GM12878 (cell line): ENCODE measurements around the gene MACF1. TPM values are rescaled to one million over a fixed set of nuclear protein-coding genes. Genes with fewer than 3 reads are reported as not detected.

Experiments
- ATAC-seq: fragments of 200-7000 bp; cut with Tn5 transposase; 3 replicates; pipeline ENCODE4 v1.9.1; 2020; ENCODE audit warnings: mild to moderate bottlenecking, moderate library complexity
- BruUV-seq: library from RNA; stranded (reverse); fragments of 400-500 nt; replicated peaks from 2 replicates; lab custom pipeline; 2021; lab: Mats Ljungman, UMichigan
- CTCF ChIA-PET: fragments of 300-600 bp; sonication (Branson Sonifier 250); formaldehyde crosslinking; extraction: SDS; loops from one replicate; lab custom pipeline; 2021; ENCODE audit warnings: inconsistent platforms; lab: Yijun Ruan, JAX
- POLR2A ChIA-PET: fragments of 350-600 bp; formaldehyde crosslinking; extraction: SDS; loops from one replicate; lab custom pipeline; 2021; ENCODE audit warnings: inconsistent platforms; lab: Charles Lee
- RAD21 ChIA-PET: fragments of 300-600 bp; sonication (Branson Sonifier 250); formaldehyde crosslinking; loops from one replicate; lab custom pipeline; 2023; ENCODE audit warnings: antibody characterized with exemption; ENCODE audit not compliant: unreplicated experiment; lab: Charles Lee
- SMC1A ChIA-PET: fragments of 300-600 bp; sonication (Branson Sonifier 250); formaldehyde crosslinking; loops from one replicate; lab custom pipeline; 2023; ENCODE audit not compliant: unreplicated experiment, uncharacterized antibody; lab: Charles Lee
- DNase-seq: peaks from one replicate; pipeline ENCODE4 v3.0.0-alpha.2; 2011; ENCODE audit warnings: low read depth, low spot score
- FAIRE-seq: peaks from 3 replicates; lab custom pipeline; 2011; peaks lifted over from hg19 to GRCh38; lab: Jason Lieb, UNC
- H2AFZ ChIP-seq: 2 replicates; pipeline ENCODE4 v1.6.0; 2011; ENCODE audit warnings: low read depth, low read length, control low read depth; ENCODE audit not compliant: control insufficient read depth
- H3K27ac ChIP-seq: 2 replicates; pipeline ENCODE4 v1.5.1; 2011; ENCODE audit warnings: control low read depth; ENCODE audit not compliant: control insufficient read depth, insufficient read depth
- H3K27me3 ChIP-seq, 2 experiments: replicated peaks in 1 of 2; 2 replicates each; pipeline versions ENCODE4 v1.6.0 to v1.6.1; 2011; ENCODE audit warnings: low read length in 1 of 2; ENCODE audit not compliant: control insufficient read depth in 2 of 2, insufficient read depth in 2 of 2
- H3K36me3 ChIP-seq, 2 experiments: 2 replicates each; pipeline ENCODE4 v1.5.1; 2011; ENCODE audit warnings: low read length in 1 of 2; ENCODE audit not compliant: control insufficient read depth in 2 of 2, insufficient read depth in 2 of 2
- H3K4me1 ChIP-seq: 2 replicates; pipeline ENCODE4 v1.6.1; 2011; ENCODE audit warnings: mild to moderate bottlenecking, low read length, moderate library complexity, mixed read lengths; ENCODE audit not compliant: control insufficient read depth, insufficient read depth
- H3K4me2 ChIP-seq: 2 replicates; pipeline ENCODE4 v1.6.0; 2011; ENCODE audit warnings: control low read depth; ENCODE audit not compliant: control insufficient read depth, insufficient read depth
- H3K4me3 ChIP-seq: fragments of 200-600 bp; sonication (generic); 2 replicates; pipeline ENCODE4 v1.5.1; 2016
- H3K79me2 ChIP-seq: 2 replicates; pipeline ENCODE4 v1.6.0; 2011; ENCODE audit warnings: low read length; ENCODE audit not compliant: control insufficient read depth, insufficient read depth
- H3K9ac ChIP-seq: 2 replicates; pipeline ENCODE4 v1.8.0; 2011; ENCODE audit warnings: low read length, control low read depth, mixed read lengths; ENCODE audit not compliant: control insufficient read depth, insufficient read depth
- H3K9me3 ChIP-seq: replicated peaks from 3 replicates; pipeline ENCODE4 v1.5.1; 2011; ENCODE audit warnings: mild to moderate bottlenecking, low read length; ENCODE audit not compliant: control insufficient read depth, insufficient read depth
- H4K20me1 ChIP-seq: 2 replicates; pipeline ENCODE4 v1.6.0; 2011; ENCODE audit not compliant: control insufficient read depth, insufficient read depth
- ATF2 ChIP-seq: IDR thresholded peaks from 2 replicates; pipeline ENCODE4 v1.6.1; 2012; ENCODE audit warnings: low read length, inconsistent platforms
- E2F8 ChIP-seq: fragments of 450-650 bp; IDR thresholded peaks from 2 replicates; pipeline ENCODE4 v1.6.1; 2018; ENCODE audit warnings: mild to moderate bottlenecking, low read depth, moderate library complexity; ENCODE audit not compliant: partially characterized antibody
- EP300 ChIP-seq, 2 experiments: fragments of 150-350 bp in 1 of 2; IDR thresholded peaks; 2 replicates each; pipeline ENCODE4 v1.6.1; 2011 to 2012; ENCODE audit warnings: low read depth in 2 of 2, low read length in 2 of 2, borderline replicate concordance in 1 of 2, improper control_type of control experiment in 1 of 2, inconsistent platforms in 1 of 2; ENCODE audit not compliant: control insufficient read depth in 1 of 2
- HCFC1 ChIP-seq: fragments of 150-350 bp; IDR thresholded peaks from 2 replicates; pipeline ENCODE4 v1.6.1; 2014; ENCODE audit warnings: low read length
- HDGF ChIP-seq: fragments of 450-650 bp; IDR thresholded peaks from 2 replicates; pipeline ENCODE4 v1.6.1; 2016; ENCODE audit warnings: antibody characterized with exemption
- PAX5 ChIP-seq: IDR thresholded peaks from 2 replicates; pipeline ENCODE4 v1.6.1; 2011; ENCODE audit warnings: low read depth, low read length, borderline replicate concordance
- PKNOX1 ChIP-seq: fragments of 450-650 bp; IDR thresholded peaks from 2 replicates; pipeline ENCODE4 v1.6.1; 2016; ENCODE audit warnings: mild to moderate bottlenecking
- RFX5 ChIP-seq: IDR thresholded peaks from 2 replicates; pipeline ENCODE4 v1.6.1; 2011; ENCODE audit warnings: low read depth, low read length, improper control_type of control experiment
- SIN3A ChIP-seq: IDR thresholded peaks from 2 replicates; pipeline ENCODE4 v1.6.1; 2012; ENCODE audit warnings: low read depth, low read length, improper control_type of control experiment
- SMC3 ChIP-seq: IDR thresholded peaks from 2 replicates; pipeline ENCODE4 v1.6.1; 2011; ENCODE audit warnings: low read length, improper control_type of control experiment, borderline replicate concordance
- SREBF2 ChIP-seq: IDR thresholded peaks from 2 replicates; pipeline ENCODE4 v1.6.1; 2012; ENCODE audit warnings: mild to moderate bottlenecking, low read length
- YY1 ChIP-seq: IDR thresholded peaks from 2 replicates; pipeline ENCODE4 v1.6.1; 2011; ENCODE audit warnings: low read depth, mild to moderate bottlenecking, low read length
- ZBTB33 ChIP-seq: fragments of 450-650 bp; IDR thresholded peaks from 2 replicates; pipeline ENCODE4 v1.6.1; 2017; ENCODE audit warnings: mild to moderate bottlenecking
- WGBS: methylation state at CpG from one replicate; pipeline ENCODE4 v1.1.6; 2016; ENCODE audit warnings: low lambda C conversion rate; ENCODE audit not compliant: insufficient replicate concordance, insufficient coverage; ENCODE audit errors: missing lambda C conversion rate; 5-methylcytosine and 5-hydroxymethylcytosine counted together
- in situ Hi-C: fragments of 300-500 bp; cut with MboI; formaldehyde crosslinking; loops from 9 replicates; pipeline ENCODE4 v1.14.3; 2018; ENCODE audit warnings: mixed read lengths
- intact Hi-C: fragments of 100-400 bp; cut with micrococcal nuclease; formaldehyde crosslinking; loops from one replicate; pipeline ENCODE4 v1.14.2; 2022; ENCODE audit not compliant: unreplicated experiment
- polyA plus RNA-seq, 11 experiments: library from polyadenylated mRNA; depleted of rRNA in 4 of 11; unstranded in 6 of 11; stranded (reverse) in 5 of 11; fragments of >200 nt; fragmentation: Nextera tagmentation in 4 of 11; fragmentation: Illumina TruSeq in 1 of 11; extraction: Ambion mirVana in 4 of 11; extraction: Trizol in 1 of 11; gene quantifications; 1 replicate in 1 of 11; 2 replicates in 10 of 11; pipeline versions ENCODE4 v1.2.1 to v1.2.3, GENCODE V29; 2011 to 2016; ENCODE audit warnings: inconsistent platforms in 2 of 11, missing spikeins in 2 of 11, low read depth in 1 of 11
- total RNA-seq, 4 experiments: library from RNA; depleted of rRNA in 3 of 4; stranded (reverse); fragments of >200 nt in 3 of 4; fragmentation: Illumina TruSeq in 1 of 4; extraction: Trizol in 1 of 4; gene quantifications; 2 replicates each; pipeline versions ENCODE4 v1.2.1 to v1.2.3, GENCODE V29; 2013 to 2021

MACF1 gene
- total and polyA plus RNA-seq, 10 of the 15 experiments (the other 5 are each of a cell fraction or from before 2014, with no cell fraction given) = 15.5 to 201 (median 76.9) TPM

GRCh38 chr1:39488012-39488545, 283.6 kb downstream of the MACF1 start:
- H3K4me2 ChIP-seq = no peak overlapping the region
- in situ Hi-C loops = loop anchor here (5.0 kb wide), 1 partner anchor 49 kb away; no protein-coding TSS in a partner anchor
- WGBS = 100% methylated on average over 5 of the region's 5 CpGs
- H3K36me3 ChIP-seq = peaks cover 0 to 23% of the 10 kb centered on the region in 2 experiments
- ChIA-PET CTCF (interaction anchor here (3.1 kb wide), 1 partner anchor 51 kb away, joined by 13 read pairs; no protein-coding TSS in a partner anchor), SMC1A (interaction anchor here (0.9 to 2.5 kb wide), 3 partner anchors 16 to 377 kb away, joined by 3 to 5 read pairs (median 4); no protein-coding TSS in a partner anchor), RAD21 (interaction anchor here (0.7 to 1.1 kb wide), 2 partner anchors 37 to 38 kb away, joined by 3 to 4 read pairs; no protein-coding TSS in a partner anchor), POLR2A (interaction anchor here (0.6 kb wide), 1 partner anchor 161 kb away, joined by 4 read pairs; no protein-coding TSS in a partner anchor)
- H3K9ac ChIP-seq = no peak overlapping the region
- H2AFZ ChIP-seq = no peak overlapping the region
- 0 out of 2 replicates have a peak, but pooled peaks cover 2% of the 10 kb centered on the region for H3K4me1 ChIP-seq
- intact Hi-C loops = loop anchor here (5.0 kb wide), 1 partner anchor 49 kb away; no protein-coding TSS in a partner anchor
- BruUV-seq = no TSS peak
- no peak overlapping the region for H3K27ac ChIP-seq
- H3K79me2 ChIP-seq = no peaks in the 10 kb centered on the region
- no peaks in the 10 kb centered on the region for H4K20me1 ChIP-seq
- DNase-seq (no peak), FAIRE-seq (no peak), ATAC-seq (no peak)
- H3K9me3 ChIP-seq = no peaks in the 10 kb centered on the region
- no peak overlapping the region for H3K4me3 ChIP-seq
- peaks cover 0 to 1% of the 10 kb centered on the region in 2 experiments; a peak in 1 of 4 replicates for H3K27me3 ChIP-seq
- TF ChIP-seq HDGF = no peak
- TF ChIP-seq YY1 = no peak
- TF ChIP-seq E2F8 = no peak
- TF ChIP-seq RFX5 = no peak
- TF ChIP-seq SMC3 = no peak
- TF ChIP-seq PKNOX1 = no peak
- TF ChIP-seq PAX5 = no peak
- TF ChIP-seq SREBF2 = no peak
- TF ChIP-seq SIN3A = no peak
- no peak for TF ChIP-seq EP300 (IDR thresholded peaks at IDR 0.05; ENCODE audit: borderline replicate concordance in 1 of 2, control insufficient read depth in 1 of 2, low read depth in 2 of 2, low read length in 2 of 2)
- TF ChIP-seq ATF2 = no peak
- TF ChIP-seq HCFC1 = no peak
- no peak for TF ChIP-seq ZBTB33
